Measurements from ENCODE around the gene PPP1R9A. TPM values are rescaled to one million over a fixed set of nuclear protein-coding genes. Genes with fewer than 3 reads are reported as not detected.

PPP1R9A gene
- total and polyA plus RNA-seq, 7 donors: 1.8 to 51.3 (median 43.5) TPM

GRCh38 chr7:95205665-95206225, 298.4 kb downstream of the PPP1R9A start:
- Histone ChIP-seq H3K36me3 (no peaks in the 10 kb centered on the region), H3K4me1 (peaks cover 0 to 7% (median 0%) of the 10 kb centered on the region in 4 donors), H3K4me3 (no peak overlapping the region), H3K27me3 (no peaks in the 10 kb centered on the region), H3K27ac (no peak overlapping the region), H3K9me3 (no peaks in the 10 kb centered on the region)
- no peak for DNase-seq
- 59 to 82% methylated on average over 1 of the region's 1 CpG for WGBS, 2 donors
- intact Hi-C loops (cut with DNase I): loop anchor here (5.0 kb wide), 1 partner anchor 272 kb away; no protein-coding TSS in a partner anchor
- no peak for TF ChIP-seq POLR2AphosphoS5 (IDR thresholded peaks at IDR 0.05)
- TF ChIP-seq CTCF (IDR thresholded peaks at IDR 0.05): no peak
- TF ChIP-seq EP300 (IDR thresholded peaks at IDR 0.05): no peak
- TF ChIP-seq POLR2A (IDR thresholded peaks at IDR 0.05): no peak

- Histone ChIP-seq H3K4me1 (peaks cover 0 to 7% (median 2%) of the 10 kb centered on the region in 4 donors), H3K27ac (no peak overlapping the region), H3K4me3 (no peak overlapping the region), H3K36me3 (no peaks in the 10 kb centered on the region), H3K27me3 (no peaks in the 10 kb centered on the region), H3K9me3 (no peaks in the 10 kb centered on the region)
- DNase-seq: no peak
- 96% methylated on average over 2 of the region's 2 CpGs for WGBS, 2 donors
- TF ChIP-seq POLR2AphosphoS5 (IDR thresholded peaks at IDR 0.05): no peak
- no peak for TF ChIP-seq EP300 (IDR thresholded peaks at IDR 0.05)
- no peak for TF ChIP-seq POLR2A (IDR thresholded peaks at IDR 0.05)
- no peak for TF ChIP-seq CTCF (IDR thresholded peaks at IDR 0.05)
- intact Hi-C loops (cut with DNase I): loop anchor here (5.0 kb wide), 1 partner anchor 268 kb away; no protein-coding TSS in a partner anchor
Measured at GRCh38 chr7:95209276-95209675, 301.9 kb downstream of the PPP1R9A start.

GRCh38 chr7:95209788-95210187, 302.4 kb downstream of the PPP1R9A start:
- H3K36me3 ChIP-seq: no peaks in the 10 kb centered on the region
- no peak for DNase-seq
- H3K4me3 ChIP-seq: no peak overlapping the region
- intact Hi-C loops (cut with DNase I): loop anchor here (5.0 kb wide), 1 partner anchor 268 kb away; no protein-coding TSS in a partner anchor
- WGBS, 2 donors: 76 to 88% methylated on average over 2 of the region's 2 CpGs
- TF ChIP-seq POLR2AphosphoS5 (IDR thresholded peaks at IDR 0.05) (no peak), POLR2A (IDR thresholded peaks at IDR 0.05) (no peak), CTCF (IDR thresholded peaks at IDR 0.05) (no peak), EP300 (IDR thresholded peaks at IDR 0.05) (no peak)
- peaks cover 0 to 7% (median 3%) of the 10 kb centered on the region in 4 donors for H3K4me1 ChIP-seq
- no peak overlapping the region for H3K27ac ChIP-seq
- H3K27me3 ChIP-seq: no peaks in the 10 kb centered on the region
- no peaks in the 10 kb centered on the region for H3K9me3 ChIP-seq

- no peak overlapping the region for H3K27ac ChIP-seq
- no peak for DNase-seq
- no peaks in the 10 kb centered on the region for H3K9me3 ChIP-seq
- H3K27me3 ChIP-seq: no peaks in the 10 kb centered on the region
- peaks cover 0 to 5% (median 0%) of the 10 kb centered on the region in 4 donors for H3K4me1 ChIP-seq
- H3K4me3 ChIP-seq: no peak overlapping the region
- no peaks in the 10 kb centered on the region for H3K36me3 ChIP-seq
- intact Hi-C loops (cut with DNase I): no loop called here
- 91 to 97% methylated on average over 2 of the region's 2 CpGs for WGBS, 2 donors
- TF ChIP-seq CTCF (IDR thresholded peaks at IDR 0.05) (no peak), POLR2A (IDR thresholded peaks at IDR 0.05) (no peak), POLR2AphosphoS5 (IDR thresholded peaks at IDR 0.05) (no peak), EP300 (IDR thresholded peaks at IDR 0.05) (no peak)
Measured at GRCh38 chr7:95213148-95213547, 305.8 kb downstream of the PPP1R9A start.

All from sigmoid colon (tissue), 7 donors.